Fibroblast of the aortic adventitia (primary cell): Measurements from ENCODE around the gene USP48. TPM values are rescaled to one million over a fixed set of nuclear protein-coding genes. Genes with fewer than 3 reads are reported as not detected.

Experiments used
- DNase-seq: peaks from one replicate; pipeline ENCODE4 v3.0.0-alpha.2; 2010; ENCODE audit warnings: low read depth
- H3K4me3 ChIP-seq: 2 replicates; pipeline ENCODE4 v1.5.1; 2011; ENCODE audit warnings: low read depth, mild to moderate bottlenecking, control low read depth, low read length, moderate library complexity
- CTCF ChIP-seq: IDR thresholded peaks from 2 replicates; pipeline ENCODE4 v1.5.1; 2011; ENCODE audit warnings: mild to moderate bottlenecking, low read length, control low read depth, inconsistent platforms; ENCODE audit not compliant: insufficient read depth
- total RNA-seq: library from RNA; depleted of rRNA; stranded (reverse); fragments of >200 nt; gene quantifications from 2 replicates; pipeline ENCODE4 v1.2.3, GENCODE V29; 2012; ENCODE audit warnings: low replicate concordance

USP48 gene
- total RNA-seq, 1 donor, result 57.9 TPM

GRCh38 chr1:21763694-21764419 is 19.1 kb downstream of the USP48 start:
- DNase-seq, result no peak
- no peak for TF ChIP-seq CTCF
- no peak overlapping the region for H3K4me3 ChIP-seq

GRCh38 chr1:21763236-21763635 is 19.7 kb downstream of the USP48 start:
- no peak for DNase-seq
- H3K4me3 ChIP-seq, result no peak overlapping the region
- no peak for TF ChIP-seq CTCF

- no peak overlapping the region for H3K4me3 ChIP-seq
- DNase-seq, result no peak
- no peak for TF ChIP-seq CTCF
Observed at GRCh38 chr1:21762022-21762404, 20.9 kb downstream of the USP48 start.

GRCh38 chr1:21761052-21761451 is 21.9 kb downstream of the USP48 start:
- no peak for DNase-seq
- TF ChIP-seq CTCF, result no peak

GRCh38 chr1:21759818-21760217 is 23.1 kb downstream of the USP48 start:
- TF ChIP-seq CTCF, result no peak
- no peak overlapping the region for H3K4me3 ChIP-seq
- DNase-seq, result no peak

More at GRCh38 chr1:21761052-21761451, 21.9 kb downstream of the USP48 start:
- H3K4me3 ChIP-seq, result no peak overlapping the region

- H3K4me3 ChIP-seq, result no peak overlapping the region
- no peak for DNase-seq
- TF ChIP-seq CTCF, result no peak
Observed at GRCh38 chr1:21759182-21759581, 23.8 kb downstream of the USP48 start.

GRCh38 chr1:21758614-21759013 is 24.3 kb downstream of the USP48 start:
- DNase-seq, result no peak
- no peak for TF ChIP-seq CTCF
- H3K4me3 ChIP-seq, result no peak overlapping the region
